GM19324 (cell line): Measurements from ENCODE around the gene SLC2A4RG.

Experiments used
- ATAC-seq: cut with Tn5 transposase; IDR thresholded peaks from one replicate; pipeline ENCODE4 v1.9.1; 2021; ENCODE audit warnings: mild to moderate bottlenecking, moderate library complexity; ENCODE audit not compliant: unreplicated experiment, low FRiP score

The SLC2A4RG gene, protein sequence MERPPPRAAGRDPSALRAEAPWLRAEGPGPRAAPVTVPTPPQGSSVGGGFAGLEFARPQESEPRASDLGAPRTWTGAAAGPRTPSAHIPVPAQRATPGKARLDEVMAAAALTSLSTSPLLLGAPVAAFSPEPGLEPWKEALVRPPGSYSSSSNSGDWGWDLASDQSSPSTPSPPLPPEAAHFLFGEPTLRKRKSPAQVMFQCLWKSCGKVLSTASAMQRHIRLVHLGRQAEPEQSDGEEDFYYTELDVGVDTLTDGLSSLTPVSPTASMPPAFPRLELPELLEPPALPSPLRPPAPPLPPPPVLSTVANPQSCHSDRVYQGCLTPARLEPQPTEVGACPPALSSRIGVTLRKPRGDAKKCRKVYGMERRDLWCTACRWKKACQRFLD

DNA sequence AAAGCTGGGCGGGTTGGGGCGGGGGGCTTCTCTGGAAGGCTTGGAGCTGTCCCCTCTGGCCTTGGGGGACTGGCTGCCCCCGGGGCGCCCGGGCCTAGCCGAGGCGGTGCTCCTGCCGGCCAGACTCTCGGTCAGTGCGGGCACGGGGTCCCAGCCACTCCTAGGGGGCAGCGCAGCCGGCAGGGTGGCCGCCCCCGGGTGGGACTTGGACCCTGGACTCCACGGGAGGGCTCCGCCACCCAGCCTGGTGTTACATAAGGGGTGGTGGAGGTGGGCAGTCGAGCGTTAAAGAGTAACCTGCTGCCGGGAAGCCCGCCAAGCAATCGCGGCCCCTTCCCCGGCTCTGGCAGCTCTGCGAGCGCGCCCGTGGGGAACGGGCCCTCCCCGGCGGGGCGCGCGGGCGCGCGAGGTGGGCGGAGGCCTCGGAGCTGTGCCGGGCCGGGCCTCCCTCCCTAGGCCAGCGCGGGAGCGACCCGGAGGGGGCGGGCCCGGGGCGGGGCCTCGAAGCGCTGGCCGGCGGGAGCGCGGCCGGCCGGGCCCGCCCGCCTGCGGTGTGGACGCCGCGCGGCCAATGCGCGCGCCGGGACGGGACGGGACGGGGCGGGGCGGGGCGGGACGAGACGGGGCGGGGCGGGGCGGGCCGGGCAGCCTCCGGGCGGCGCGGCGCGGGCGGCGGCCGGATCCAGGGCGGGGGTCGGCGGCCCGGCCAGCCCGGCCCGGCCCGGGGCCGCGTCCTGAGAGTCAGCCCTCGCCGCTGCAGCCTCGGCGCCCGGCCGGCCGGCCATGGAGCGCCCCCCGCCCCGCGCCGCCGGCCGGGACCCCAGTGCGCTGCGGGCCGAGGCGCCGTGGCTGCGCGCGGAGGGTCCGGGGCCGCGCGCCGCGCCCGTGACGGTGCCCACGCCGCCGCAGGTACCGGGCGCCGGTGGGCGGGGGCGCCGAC is at the start of gene SLC2A4RG:
Gene SLC2A4RG, plus strand, starts transcription at position 647 of the 940 bp plus-strand sequence. Its CDS starts 137 bp downstream, at position 784.
- ATAC-seq: peak; percentile 48

DNA sequence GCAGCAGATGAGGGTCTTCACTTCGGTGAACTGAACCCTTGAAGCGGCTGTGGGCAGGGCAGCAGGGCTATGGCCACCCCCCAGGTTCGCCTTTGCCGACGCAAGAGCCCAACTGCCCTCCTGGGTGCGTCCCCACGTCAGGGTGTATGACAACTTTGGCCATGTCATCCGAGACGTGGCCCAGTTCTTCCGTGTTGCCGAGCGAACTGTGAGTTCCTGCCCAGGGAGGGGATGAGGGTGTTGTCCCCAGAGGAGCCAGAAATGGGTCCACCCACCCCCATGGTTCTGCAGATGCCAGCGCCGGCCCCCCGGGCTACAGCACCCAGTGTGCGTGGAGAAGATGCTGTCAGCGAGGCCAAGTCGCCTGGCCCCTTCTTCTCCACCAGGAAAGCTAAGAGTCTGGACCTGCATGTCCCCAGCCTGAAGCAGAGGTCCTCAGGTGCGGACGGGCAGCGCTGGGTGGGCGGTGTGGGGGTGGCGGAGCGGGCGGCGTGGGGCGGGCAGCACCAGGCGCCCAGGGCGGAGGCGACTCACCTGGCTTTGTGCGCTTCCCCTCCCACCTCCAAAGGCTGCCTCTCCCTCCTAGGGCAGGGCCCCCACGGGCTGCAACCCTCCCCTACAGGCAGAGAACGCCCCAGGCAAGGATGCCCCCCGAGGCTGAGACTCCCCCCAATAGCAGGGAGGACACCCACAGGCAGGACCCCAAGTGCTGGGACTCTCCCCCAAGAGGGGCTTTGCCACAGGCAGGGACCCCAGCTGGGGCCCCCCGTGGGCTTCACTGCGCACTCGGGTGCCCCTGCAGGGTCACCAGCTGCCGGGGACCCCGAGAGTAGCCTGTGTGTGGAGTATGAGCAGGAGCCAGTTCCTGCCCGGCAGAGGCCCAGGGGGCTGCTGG is 49.3 kb upstream of the SLC2A4RG start:
- ATAC-seq: no peak

GRCh38 chr20:63690898-63691710 is 48.5 kb upstream of the SLC2A4RG start:
- ATAC-seq: no peak

DNA sequence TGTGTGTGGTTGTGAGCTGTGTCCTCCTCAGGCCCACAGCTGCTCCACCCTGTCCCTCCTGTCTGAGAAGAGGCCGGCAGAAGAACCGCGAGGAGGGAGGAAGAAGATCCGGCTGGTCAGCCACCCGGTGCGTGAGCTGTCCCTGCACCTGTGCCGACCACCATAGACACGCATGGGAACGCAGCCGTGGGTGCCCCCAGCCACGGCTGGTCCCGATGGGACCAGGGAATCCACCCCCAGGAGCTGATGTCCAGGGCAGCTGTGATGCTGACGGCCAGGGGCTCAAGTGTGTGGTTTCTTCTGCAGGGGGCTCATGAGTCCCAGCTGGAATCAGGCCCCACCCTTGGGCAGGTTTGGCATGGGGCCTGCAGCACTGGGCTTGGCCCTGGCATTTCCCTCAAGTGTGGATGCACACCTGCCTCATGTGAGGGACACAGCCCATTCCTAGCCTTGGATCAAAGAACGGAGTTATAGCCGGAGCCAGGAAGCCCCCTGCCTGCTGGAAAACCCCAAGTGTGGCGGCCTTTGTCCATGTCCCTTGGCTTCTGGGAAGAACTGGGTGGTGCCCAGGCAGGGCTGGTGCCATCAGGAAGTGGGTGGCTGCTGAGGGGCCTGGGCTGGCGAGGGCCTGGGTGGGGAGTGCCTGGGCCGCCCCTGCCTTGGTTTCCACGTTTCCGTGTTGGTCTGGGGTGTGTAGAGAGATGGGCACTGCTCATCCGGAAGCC is 47.7 kb upstream of the SLC2A4RG start:
- no peak for ATAC-seq

GRCh38 chr20:63692436-63693082 is 47.0 kb upstream of the SLC2A4RG start:
- no peak for ATAC-seq

DNA sequence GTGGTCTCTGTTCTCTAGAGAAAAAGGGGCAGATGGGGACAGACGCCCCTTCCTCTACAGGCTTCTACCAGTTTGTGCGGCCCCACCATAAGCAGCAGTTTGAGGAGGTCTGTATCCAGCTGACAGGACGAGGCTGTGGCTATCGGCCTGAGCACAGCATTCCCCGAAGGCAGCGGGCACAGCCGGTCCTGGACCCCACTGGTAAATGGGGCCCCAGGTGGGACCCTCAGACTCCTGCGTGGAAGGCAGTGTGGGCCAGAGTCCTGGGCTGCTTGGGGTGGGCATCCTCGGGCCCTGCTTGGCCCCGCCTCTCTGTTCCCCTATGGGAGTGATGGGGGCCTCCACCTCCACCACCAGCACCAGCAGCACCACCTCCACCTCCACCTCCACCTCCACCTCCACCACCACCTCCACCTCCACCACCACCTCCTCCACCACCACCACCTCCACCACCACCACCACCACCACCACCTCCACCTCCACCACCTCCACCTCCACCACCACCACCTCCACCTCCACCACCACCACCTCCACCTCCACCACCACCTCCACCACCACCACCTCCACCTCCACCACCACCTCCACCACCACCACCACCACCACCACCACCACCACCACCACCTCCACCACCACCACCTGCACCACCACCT is 46.4 kb upstream of the SLC2A4RG start:
- ATAC-seq: no peak

DNA sequence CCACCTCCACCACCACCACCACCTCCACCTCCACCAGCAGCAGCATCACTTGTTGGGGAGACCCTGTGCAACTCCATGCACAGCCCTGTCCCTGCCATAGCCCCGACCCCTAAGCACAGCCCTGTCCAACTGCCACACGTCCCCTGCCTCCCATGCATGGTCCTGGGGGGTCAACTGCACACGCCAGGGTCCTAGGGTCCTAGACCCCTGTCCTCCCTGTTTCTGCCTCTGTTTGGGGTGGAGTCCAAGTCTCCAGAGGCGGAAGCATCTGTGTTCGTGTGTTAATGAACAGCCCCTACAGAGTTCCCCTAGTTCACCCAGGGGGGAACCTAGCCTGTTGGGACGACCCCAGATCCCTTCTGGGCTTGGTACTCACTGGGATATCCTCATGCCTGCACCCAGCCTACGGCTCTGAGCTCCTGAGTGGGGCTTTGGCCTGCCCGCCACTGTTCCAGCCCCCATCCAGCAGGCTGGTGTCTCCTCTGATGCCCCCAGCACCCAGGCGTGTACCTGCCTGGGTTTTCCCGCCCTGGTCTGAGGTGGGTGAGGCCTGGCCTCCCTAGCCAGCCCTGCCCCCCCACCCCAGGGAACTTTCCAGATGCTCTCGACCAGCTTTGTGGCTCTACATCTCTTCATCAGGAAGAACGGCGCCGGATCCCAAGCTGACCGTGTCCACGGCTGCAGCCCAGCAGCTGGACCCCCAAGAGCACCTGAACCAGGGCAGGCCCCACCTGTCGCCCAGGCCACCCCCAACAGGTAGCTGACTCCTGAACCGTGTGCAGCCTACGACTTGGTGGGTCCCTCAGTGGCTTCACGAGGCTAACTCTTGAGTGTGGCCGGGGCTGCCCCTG is 45.6 kb upstream of the SLC2A4RG start:
- ATAC-seq: no peak

GRCh38 chr20:63694584-63695423 is 44.8 kb upstream of the SLC2A4RG start:
- ATAC-seq: no peak

GRCh38 chr20:63695424-63696305 is 43.9 kb upstream of the SLC2A4RG start:
- no peak for ATAC-seq

GRCh38 chr20:63696306-63696627 is 43.3 kb upstream of the SLC2A4RG start:
- ATAC-seq: no peak

GRCh38 chr20:63696628-63697356 is 42.8 kb upstream of the SLC2A4RG start, which contains the start of gene TNFRSF6B:
TNFRSF6B (plus strand) TSS chr20:63696652; CDS start chr20:63696768, 116 bp downstream.
- no peak for ATAC-seq

DNA sequence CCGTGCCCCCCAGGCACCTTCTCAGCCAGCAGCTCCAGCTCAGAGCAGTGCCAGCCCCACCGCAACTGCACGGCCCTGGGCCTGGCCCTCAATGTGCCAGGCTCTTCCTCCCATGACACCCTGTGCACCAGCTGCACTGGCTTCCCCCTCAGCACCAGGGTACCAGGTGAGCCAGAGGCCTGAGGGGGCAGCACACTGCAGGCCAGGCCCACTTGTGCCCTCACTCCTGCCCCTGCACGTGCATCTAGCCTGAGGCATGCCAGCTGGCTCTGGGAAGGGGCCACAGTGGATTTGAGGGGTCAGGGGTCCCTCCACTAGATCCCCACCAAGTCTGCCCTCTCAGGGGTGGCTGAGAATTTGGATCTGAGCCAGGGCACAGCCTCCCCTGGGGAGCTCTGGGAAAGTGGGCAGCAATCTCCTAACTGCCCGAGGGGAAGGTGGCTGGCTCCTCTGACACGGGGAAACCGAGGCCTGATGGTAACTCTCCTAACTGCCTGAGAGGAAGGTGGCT is 42.2 kb upstream of the SLC2A4RG start:
- no peak for ATAC-seq

DNA sequence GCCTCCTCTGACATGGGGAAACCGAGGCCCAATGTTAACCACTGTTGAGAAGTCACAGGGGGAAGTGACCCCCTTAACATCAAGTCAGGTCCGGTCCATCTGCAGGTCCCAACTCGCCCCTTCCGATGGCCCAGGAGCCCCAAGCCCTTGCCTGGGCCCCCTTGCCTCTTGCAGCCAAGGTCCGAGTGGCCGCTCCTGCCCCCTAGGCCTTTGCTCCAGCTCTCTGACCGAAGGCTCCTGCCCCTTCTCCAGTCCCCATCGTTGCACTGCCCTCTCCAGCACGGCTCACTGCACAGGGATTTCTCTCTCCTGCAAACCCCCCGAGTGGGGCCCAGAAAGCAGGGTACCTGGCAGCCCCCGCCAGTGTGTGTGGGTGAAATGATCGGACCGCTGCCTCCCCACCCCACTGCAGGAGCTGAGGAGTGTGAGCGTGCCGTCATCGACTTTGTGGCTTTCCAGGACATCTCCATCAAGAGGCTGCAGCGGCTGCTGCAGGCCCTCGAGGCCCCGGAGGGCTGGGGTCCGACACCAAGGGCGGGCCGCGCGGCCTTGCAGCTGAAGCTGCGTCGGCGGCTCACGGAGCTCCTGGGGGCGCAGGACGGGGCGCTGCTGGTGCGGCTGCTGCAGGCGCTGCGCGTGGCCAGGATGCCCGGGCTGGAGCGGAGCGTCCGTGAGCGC is 41.6 kb upstream of the SLC2A4RG start:
- no peak for ATAC-seq
